H1 (cell line): ENCODE data around the gene FIGNL1. TPM values are rescaled to one million over a fixed set of nuclear protein-coding genes. Genes with fewer than 3 reads are reported as not detected.

Source experiments
- CTCF ChIA-PET: fragments of 300-600 bp; sonication (Branson Sonifier 250); formaldehyde crosslinking; loops from one replicate; lab custom pipeline; 2021; ENCODE audit not compliant: partially characterized antibody; lab: Charles Lee
- POLR2A ChIA-PET: fragments of 300-600 bp; sonication (Branson Sonifier 250); formaldehyde crosslinking; loops from one replicate; lab custom pipeline; 2021; ENCODE audit warnings: inconsistent platforms; ENCODE audit not compliant: partially characterized antibody; lab: Charles Lee
- DNase-seq, 2 experiments: peaks; one replicate each; pipeline versions ENCODE4 v3.0.0 to v3.0.0-alpha.2; 2010 to 2022; ENCODE audit warnings: low spot score in 2 of 2, low read depth in 1 of 2, mixed read lengths in 1 of 2
- FAIRE-seq: peaks from 2 replicates; lab custom pipeline; 2011; peaks lifted over from hg19 to GRCh38; lab: Jason Lieb, UNC
- H2AFZ ChIP-seq: 2 replicates; pipeline ENCODE4 v1.8.1; 2012; ENCODE audit warnings: low read length, inconsistent platforms
- H2AK5ac ChIP-seq: 2 replicates; pipeline ENCODE4 v1.6.1; 2013; ENCODE audit warnings: low read depth, low read length
- H2BK120ac ChIP-seq: replicated peaks from 2 replicates; pipeline ENCODE3; 2013; ENCODE audit warnings: low read depth, low read length, inconsistent platforms
- H2BK12ac ChIP-seq: 2 replicates; pipeline ENCODE4 v1.6.1; 2013; ENCODE audit warnings: low read depth, low read length
- H2BK15ac ChIP-seq: 2 replicates; pipeline ENCODE4 v1.6.1; 2013; ENCODE audit warnings: low read length
- H2BK20ac ChIP-seq: 2 replicates; pipeline ENCODE4 v1.6.1; 2013; ENCODE audit warnings: low read length
- H2BK5ac ChIP-seq: 2 replicates; pipeline ENCODE4 v1.6.1; 2013; ENCODE audit warnings: low read depth, low read length
- H3K14ac ChIP-seq: 2 replicates; pipeline ENCODE4 v1.6.1; 2013; ENCODE audit warnings: inconsistent platforms; ENCODE audit not compliant: insufficient read length
- H3K18ac ChIP-seq: 2 replicates; pipeline ENCODE4 v1.6.1; 2013; ENCODE audit warnings: low read length; ENCODE audit errors: extremely low read depth
- H3K23ac ChIP-seq: 2 replicates; pipeline ENCODE4 v1.6.1; 2013; ENCODE audit warnings: inconsistent platforms; ENCODE audit not compliant: insufficient read length
- H3K23me2 ChIP-seq: 2 replicates; pipeline ENCODE4 v1.6.1; 2013; ENCODE audit warnings: low read depth, low read length
- H3K27ac ChIP-seq: 2 replicates; pipeline ENCODE4 v1.6.1; 2011; ENCODE audit warnings: low read depth, low read length, inconsistent platforms
- H3K27me3 ChIP-seq, 4 experiments: replicated peaks in 1 of 4; 1 replicate in 1 of 4; 2 replicates in 3 of 4; pipeline versions ENCODE4 v1.6.1 to v1.8.1; 2011 to 2013; ENCODE audit warnings: low read length in 3 of 4, mild to moderate bottlenecking in 3 of 4, inconsistent platforms in 2 of 4, mixed read lengths in 2 of 4, moderate library complexity in 1 of 4; ENCODE audit not compliant: control insufficient read depth in 3 of 4, insufficient read depth in 3 of 4; ENCODE audit errors: extremely low read depth in 1 of 4
- H3K36me3 ChIP-seq, 4 experiments: 2 replicates each; pipeline versions ENCODE4 v1.6.1 to v1.8.1; 2011 to 2013; ENCODE audit warnings: mild to moderate bottlenecking in 4 of 4, low read length in 3 of 4, moderate library complexity in 2 of 4, control low read depth in 1 of 4, inconsistent platforms in 1 of 4; ENCODE audit not compliant: insufficient read depth in 4 of 4, control insufficient read depth in 2 of 4
- H3K4ac ChIP-seq: replicated peaks from 2 replicates; pipeline ENCODE3; 2013; ENCODE audit warnings: low read length, low read depth, mixed read lengths, inconsistent platforms; ENCODE audit not compliant: insufficient read length
- H3K4me1 ChIP-seq, 4 experiments: replicated peaks in 1 of 4; 1 replicate in 1 of 4; 2 replicates in 3 of 4; pipeline versions ENCODE4 v1.6.1 to v1.8.1; 2011 to 2013; ENCODE audit warnings: low read length in 3 of 4, inconsistent platforms in 2 of 4, mixed read lengths in 1 of 4; ENCODE audit not compliant: insufficient read depth in 4 of 4, control insufficient read depth in 3 of 4
- H3K4me2 ChIP-seq, 2 experiments: 2 replicates each; pipeline versions ENCODE4 v1.6.1 to v1.8.1; 2011 to 2013; ENCODE audit warnings: low read depth in 2 of 2, low read length in 2 of 2, control low read depth in 1 of 2, inconsistent platforms in 1 of 2, mild to moderate bottlenecking in 1 of 2; ENCODE audit not compliant: insufficient read depth in 1 of 2
- H3K4me3 ChIP-seq, 4 experiments: fragments of 200-600, 300-600 bp in 1 of 4; sonication (generic), shearing (Covaris generic), sonication (Bioruptor Twin) in 1 of 4; 2 replicates each; pipeline versions ENCODE4 v1.5.1 to v1.8.1; 2011 to 2016; ENCODE audit warnings: low read length in 4 of 4, low read depth in 3 of 4, control low read depth in 2 of 4, inconsistent platforms in 2 of 4, mild to moderate bottlenecking in 2 of 4, mixed read lengths in 1 of 4, moderate library complexity in 1 of 4; ENCODE audit not compliant: insufficient read depth in 2 of 4; ENCODE audit errors: extremely low read depth in 1 of 4
- H3K56ac ChIP-seq: replicated peaks from 2 replicates; pipeline ENCODE3; 2013; ENCODE audit warnings: low read depth, mild to moderate bottlenecking, mixed read lengths, low read length, inconsistent platforms; ENCODE audit not compliant: insufficient read length
- H3K79me1 ChIP-seq: 2 replicates; pipeline ENCODE4 v1.6.1; 2013; ENCODE audit warnings: low read depth, low read length, control low read depth
- H3K79me2 ChIP-seq, 2 experiments: 2 replicates each; pipeline versions ENCODE4 v1.6.1 to v1.8.1; 2012 to 2013; ENCODE audit warnings: low read length in 2 of 2, mild to moderate bottlenecking in 2 of 2, inconsistent platforms in 1 of 2; ENCODE audit not compliant: insufficient read depth in 2 of 2, control insufficient read depth in 1 of 2
- H3K9ac ChIP-seq, 4 experiments: replicated peaks in 1 of 4; 1 replicate in 1 of 4; 2 replicates in 3 of 4; pipeline versions ENCODE4 v1.6.1 to v1.8.1; 2011 to 2013; ENCODE audit warnings: low read depth in 3 of 4, low read length in 3 of 4, control low read depth in 2 of 4, mild to moderate bottlenecking in 2 of 4, moderate library complexity in 2 of 4, inconsistent platforms in 1 of 4; ENCODE audit errors: extremely low read depth in 1 of 4
- H3K9me3 ChIP-seq, 2 experiments: 2 replicates each; pipeline versions ENCODE4 v1.6.1 to v1.8.1; 2012 to 2013; ENCODE audit warnings: mild to moderate bottlenecking in 2 of 2, moderate library complexity in 2 of 2, control low read depth in 1 of 2, inconsistent platforms in 1 of 2, low read depth in 1 of 2, low read length in 1 of 2, mixed read lengths in 1 of 2; ENCODE audit not compliant: insufficient read depth in 2 of 2
- H4K20me1 ChIP-seq, 2 experiments: replicated peaks in 1 of 2; 2 replicates each; pipeline versions ENCODE3 to v1.8.1; 2011 to 2013; ENCODE audit warnings: inconsistent platforms in 2 of 2, low read length in 2 of 2, mild to moderate bottlenecking in 1 of 2; ENCODE audit not compliant: insufficient read depth in 2 of 2, control insufficient read depth in 1 of 2
- H4K5ac ChIP-seq: 2 replicates; pipeline ENCODE4 v1.6.1; 2013; ENCODE audit warnings: low read length, low read depth, mixed read lengths, inconsistent platforms; ENCODE audit not compliant: insufficient read length
- H4K8ac ChIP-seq: 2 replicates; pipeline ENCODE4 v1.8.0; 2013; ENCODE audit warnings: mild to moderate bottlenecking, moderate library complexity, low read length, inconsistent platforms; ENCODE audit not compliant: insufficient read depth; ENCODE audit errors: extremely low read depth
- H4K91ac ChIP-seq: replicated peaks from 2 replicates; pipeline ENCODE3; 2013; ENCODE audit warnings: low read length, mixed read lengths, inconsistent platforms; ENCODE audit not compliant: insufficient read length
- WGBS, 2 experiments: shearing (Covaris generic) in 1 of 2; methylation state at CpG; one replicate each; pipeline versions ENCODE4 v1.1.6 to v1.1.7; 2013 to 2015; ENCODE audit warnings: low lambda C conversion rate in 2 of 2, mixed read lengths in 2 of 2, inconsistent platforms in 1 of 2, low coverage in 1 of 2, missing lambda C conversion rate in 1 of 2; ENCODE audit not compliant: insufficient replicate concordance in 2 of 2, insufficient coverage in 1 of 2, insufficient read length in 1 of 2; ENCODE audit errors: extremely low coverage in 1 of 2, missing lambda C conversion rate in 1 of 2; 5-methylcytosine and 5-hydroxymethylcytosine counted together
- polyA plus RNA-seq, 7 experiments: library from polyadenylated mRNA; depleted of rRNA in 3 of 7; stranded (reverse) in 5 of 7; unstranded in 2 of 7; fragments of >200 nt in 5 of 7; fragments of 200-250 nt in 2 of 7; gene quantifications; 1 replicate in 5 of 7; 2 replicates in 1 of 7; 4 replicates in 1 of 7; pipeline versions ENCODE4 v1.2.1 to v1.2.3, GENCODE V29; 2011 to 2013; ENCODE audit warnings: missing spikeins in 2 of 7, mixed read lengths in 2 of 7
- total RNA-seq: library from RNA; stranded (reverse); fragmentation: NEBNext Ultra II Directional; extraction: Animal tissue kit (Norgen Biotek cat#: 25700); gene quantifications from 2 replicates; pipeline ENCODE4 v1.2.1, GENCODE V29; 2021

FIGNL1 gene
- total and polyA plus RNA-seq, 2 of the 8 experiments (the other 6 are each of a cell fraction or from before 2014, with no cell fraction given) = 6.5 to 9.9 TPM

GRCh38 chr7:50492770-50493519 is 42.8 kb upstream of the FIGNL1 start:
- H3K9me3 ChIP-seq = peaks cover 0 to 8% of the 10 kb centered on the region in 2 experiments; a peak in 3 of 4 replicates
- 92% methylated on average over 30 of the region's 30 CpGs; no CpG with 5 or more reads in 1 of the 2 experiments for WGBS, 2 experiments
- H3K23ac ChIP-seq = no peak overlapping the region
- no peak overlapping the region for H2AK5ac ChIP-seq
- no peaks in the 10 kb centered on the region for H3K23me2 ChIP-seq
- H2BK15ac ChIP-seq = no peak overlapping the region
- H3K36me3 ChIP-seq = no peaks in the 10 kb centered on the region
- H2AFZ ChIP-seq = no peak overlapping the region
- no peak overlapping the region for H4K5ac ChIP-seq
- no peak overlapping the region for H3K56ac ChIP-seq
- no peak overlapping the region for H3K9ac ChIP-seq
- H2BK5ac ChIP-seq = no peak overlapping the region
- no peak for DNase-seq
- no peaks in the 10 kb centered on the region for H3K79me2 ChIP-seq
- no peak overlapping the region for H4K91ac ChIP-seq
- no peak overlapping the region for H3K4me3 ChIP-seq
- no peaks in the 10 kb centered on the region for H3K79me1 ChIP-seq
- no peaks in the 10 kb centered on the region for H3K27me3 ChIP-seq
- no peaks in the 10 kb centered on the region for H4K20me1 ChIP-seq
- H2BK120ac ChIP-seq = no peak overlapping the region
- no peak overlapping the region for H3K4me2 ChIP-seq
- ChIA-PET POLR2A (interaction anchor here (0.7 kb wide), 1 partner anchor 16 kb away, joined by 3 read pairs; no protein-coding TSS in a partner anchor), CTCF (no interaction called here)
- H3K4me1 ChIP-seq = no peaks in the 10 kb centered on the region
- no peak overlapping the region for H3K4ac ChIP-seq
- H4K8ac ChIP-seq = no peak overlapping the region
- no peak overlapping the region for H2BK12ac ChIP-seq
- H3K18ac ChIP-seq = no peak overlapping the region
- no peak overlapping the region for H2BK20ac ChIP-seq
- H3K14ac ChIP-seq = no peak overlapping the region
- no peak overlapping the region for H3K27ac ChIP-seq
- no peak for FAIRE-seq
